HG02798 (cell line): ENCODE data around the gene PTPRU.

ENCODE experiments used
- ATAC-seq: cut with Tn5 transposase; IDR thresholded peaks from one replicate; pipeline ENCODE4 v1.9.1; 2021; ENCODE audit warnings: mild to moderate bottlenecking; ENCODE audit not compliant: unreplicated experiment, poor library complexity

Gene PTPRU

DNA sequence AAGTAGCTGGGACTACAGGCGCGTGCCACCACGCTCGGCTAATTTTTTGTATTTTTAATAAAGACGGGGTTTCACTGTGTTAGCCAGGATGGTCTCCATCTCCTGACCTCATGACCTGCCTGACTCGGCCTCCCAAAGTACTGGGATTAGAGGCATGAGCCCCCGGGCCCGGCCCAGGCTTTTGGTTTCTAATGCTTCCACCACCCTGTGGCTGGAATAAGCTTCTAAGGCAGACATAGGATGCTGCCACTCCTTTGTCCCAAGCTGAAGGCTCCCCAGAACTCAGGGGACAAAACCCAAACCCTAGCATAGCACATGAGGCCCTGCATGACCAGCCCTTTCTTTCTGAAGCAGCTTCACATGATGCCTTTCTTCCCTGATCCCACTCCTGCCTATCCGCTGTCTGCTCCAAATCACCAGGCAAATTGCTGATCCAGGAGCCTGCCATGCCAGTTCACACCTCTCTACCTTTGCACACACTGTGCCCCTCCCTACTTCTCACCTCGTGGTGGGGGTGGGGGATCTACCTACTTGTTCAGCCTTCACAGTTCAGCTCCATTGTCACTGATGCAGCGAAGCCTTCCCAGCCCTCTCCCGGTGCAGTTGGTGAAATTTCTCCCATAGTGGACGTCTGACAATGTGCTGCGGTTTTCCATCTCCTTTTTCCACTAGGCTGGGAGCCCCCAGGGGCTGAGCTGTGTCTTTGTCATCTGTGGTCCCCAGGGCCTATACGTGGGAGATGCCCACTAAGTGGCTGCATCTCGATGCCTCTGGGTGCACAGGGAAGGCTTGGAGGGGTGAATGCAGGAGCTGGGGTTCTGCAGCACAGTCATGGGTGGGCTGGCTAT is 6.9 kb downstream of the PTPRU start:
- ATAC-seq, result no peak

DNA sequence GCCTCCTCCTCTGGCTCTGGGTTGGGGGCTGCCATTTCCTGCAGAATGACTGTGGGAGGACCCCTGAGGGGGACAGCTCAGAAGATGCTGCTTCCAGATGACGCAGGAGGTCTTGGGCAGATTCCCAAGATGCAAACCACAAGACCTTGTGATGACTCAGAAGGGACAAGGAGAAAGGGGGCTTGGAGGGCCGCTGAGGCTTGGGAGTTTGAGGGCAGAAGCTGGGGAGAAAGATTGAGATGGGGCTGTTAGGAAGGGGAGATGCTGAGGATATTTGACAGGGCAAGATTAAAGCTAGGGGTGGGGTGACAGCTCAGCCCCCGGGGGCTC is 7.5 kb downstream of the PTPRU start:
- ATAC-seq, result no peak

DNA sequence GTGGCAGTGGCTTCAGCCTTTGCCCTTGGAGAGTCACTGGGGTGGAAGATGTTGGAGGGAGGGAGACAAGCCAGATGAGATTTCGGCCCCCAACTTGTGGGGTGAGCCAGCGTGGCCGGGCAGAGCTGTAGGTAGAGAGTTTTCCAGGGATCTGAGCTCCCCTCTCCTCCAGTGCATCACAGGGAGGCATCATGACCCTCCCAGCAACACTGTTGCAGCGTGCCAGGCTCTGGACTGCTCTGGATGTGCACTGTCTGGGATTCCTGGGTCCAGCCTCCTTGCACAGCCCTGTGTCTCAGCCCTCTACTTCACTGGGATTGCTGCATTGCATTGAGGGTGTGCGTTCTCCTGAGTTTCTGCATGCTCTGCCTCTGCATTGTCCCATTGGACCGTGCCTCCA is 8.9 kb downstream of the PTPRU start:
- no peak for ATAC-seq

DNA sequence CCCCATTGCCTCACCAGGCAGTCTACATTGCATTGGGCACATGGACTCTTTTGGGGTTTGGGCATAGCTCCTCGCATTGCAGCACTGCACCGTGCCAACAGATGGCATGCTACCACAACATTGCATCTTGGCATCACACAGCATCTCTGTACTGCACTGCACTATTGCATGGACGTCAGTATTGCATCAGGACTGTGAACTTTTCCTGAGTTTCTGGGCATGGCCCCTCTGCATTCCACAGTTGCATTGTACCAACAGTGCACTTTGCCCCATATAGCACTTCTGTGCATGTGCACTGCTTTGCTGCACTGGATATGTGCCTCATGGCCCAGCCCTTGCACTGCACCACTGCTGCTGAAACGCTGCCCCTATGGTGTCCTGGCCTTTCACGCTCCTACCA is 9.6 kb downstream of the PTPRU start:
- no peak for ATAC-seq

DNA sequence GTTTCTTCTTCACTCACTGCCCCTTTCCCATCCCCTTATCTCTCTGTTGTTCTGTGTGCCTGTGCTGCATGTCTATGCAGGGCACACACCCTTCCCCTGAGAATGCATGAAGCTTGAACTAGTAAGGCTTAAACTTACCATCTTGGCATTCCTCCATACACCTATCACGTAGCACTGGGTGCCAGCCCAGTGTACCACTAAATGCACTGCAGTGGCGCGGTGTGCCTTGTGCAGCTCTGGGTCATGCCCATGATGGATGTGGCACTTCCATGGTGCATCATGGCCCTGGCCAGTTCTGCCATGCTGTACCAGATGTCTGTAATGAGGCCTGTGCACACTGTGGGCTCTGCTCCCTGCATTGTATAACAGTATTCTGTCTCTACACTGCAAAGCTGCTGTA is 10.7 kb downstream of the PTPRU start:
- ATAC-seq, result no peak

DNA sequence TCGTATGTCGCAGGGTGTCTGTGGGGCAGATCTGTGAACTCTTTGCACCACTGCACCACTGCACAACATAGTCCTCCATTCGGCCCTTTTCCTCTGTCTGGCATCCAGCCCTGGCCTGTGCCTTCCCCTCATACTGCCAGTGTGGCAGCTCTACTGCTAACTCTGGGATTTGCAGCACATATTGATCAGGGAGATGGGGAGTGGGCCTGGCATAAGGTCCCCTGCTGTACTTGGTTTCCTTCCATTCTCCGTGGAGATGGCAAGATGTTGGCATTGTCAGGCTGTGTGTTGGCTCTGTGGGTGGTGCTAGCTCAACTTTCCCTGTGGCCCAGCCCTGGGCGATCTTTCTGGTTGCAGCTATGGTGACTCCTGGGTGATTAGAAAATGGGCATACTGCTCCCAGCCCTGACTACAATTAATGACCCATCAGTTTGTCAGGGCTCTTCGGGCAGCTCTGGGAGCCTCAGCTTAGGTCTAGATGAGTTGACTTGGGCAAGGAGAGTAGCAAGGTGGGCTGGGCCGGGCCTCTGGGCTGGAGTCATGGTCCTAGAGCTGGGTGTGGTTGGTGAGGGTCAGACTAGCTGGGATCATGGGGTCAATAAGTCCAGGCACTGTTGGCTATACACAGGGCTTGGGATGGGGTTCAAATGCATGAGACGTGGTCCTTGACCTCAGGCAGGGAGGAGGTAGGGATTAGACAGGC is 11.4 kb downstream of the PTPRU start:
- no peak for ATAC-seq

DNA sequence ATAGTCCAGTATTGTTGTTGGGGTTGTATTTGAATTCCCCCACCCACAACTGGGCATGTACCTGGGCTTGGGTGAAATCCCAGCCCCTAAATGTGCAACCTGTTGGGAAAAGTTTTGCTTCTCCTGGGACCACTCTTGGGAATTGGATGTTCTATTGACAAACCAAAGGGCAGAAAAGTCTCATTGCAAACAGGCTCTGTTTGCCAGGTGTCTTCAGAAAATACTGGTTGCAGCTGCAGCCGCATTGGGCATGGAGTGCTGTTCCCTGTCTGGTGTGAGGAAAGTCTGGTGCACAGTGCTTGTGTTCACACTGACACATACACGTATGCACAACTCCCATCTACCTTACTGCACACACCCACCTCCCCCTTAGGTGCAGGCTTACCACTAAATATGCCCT is 12.1 kb downstream of the PTPRU start:
- ATAC-seq, result no peak

DNA sequence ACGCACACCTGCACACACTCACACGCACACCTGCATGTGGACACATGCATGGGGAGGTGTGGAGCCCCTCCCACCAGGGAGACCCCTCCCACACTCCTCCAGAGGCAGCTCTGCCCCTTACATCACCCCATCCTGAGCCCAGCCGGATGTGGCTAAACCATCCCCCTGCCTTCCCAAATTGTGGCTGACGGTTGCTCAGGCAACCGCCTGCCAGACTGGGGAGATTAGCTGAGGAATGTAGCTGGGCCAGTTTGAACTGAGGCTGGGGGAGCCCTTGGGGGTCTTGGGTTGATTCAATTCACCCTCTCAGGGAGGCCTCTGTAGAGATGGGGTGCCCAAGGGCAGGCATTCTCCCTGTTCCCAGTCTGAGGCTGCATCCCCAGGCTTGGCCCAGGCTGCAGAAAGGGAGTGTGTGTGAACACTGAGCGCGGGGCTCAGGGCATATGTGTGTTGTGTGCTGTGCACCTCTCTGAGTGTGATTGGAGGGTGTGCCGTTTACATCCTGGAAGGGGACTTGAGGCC is 12.9 kb downstream of the PTPRU start:
- ATAC-seq, result no peak

DNA sequence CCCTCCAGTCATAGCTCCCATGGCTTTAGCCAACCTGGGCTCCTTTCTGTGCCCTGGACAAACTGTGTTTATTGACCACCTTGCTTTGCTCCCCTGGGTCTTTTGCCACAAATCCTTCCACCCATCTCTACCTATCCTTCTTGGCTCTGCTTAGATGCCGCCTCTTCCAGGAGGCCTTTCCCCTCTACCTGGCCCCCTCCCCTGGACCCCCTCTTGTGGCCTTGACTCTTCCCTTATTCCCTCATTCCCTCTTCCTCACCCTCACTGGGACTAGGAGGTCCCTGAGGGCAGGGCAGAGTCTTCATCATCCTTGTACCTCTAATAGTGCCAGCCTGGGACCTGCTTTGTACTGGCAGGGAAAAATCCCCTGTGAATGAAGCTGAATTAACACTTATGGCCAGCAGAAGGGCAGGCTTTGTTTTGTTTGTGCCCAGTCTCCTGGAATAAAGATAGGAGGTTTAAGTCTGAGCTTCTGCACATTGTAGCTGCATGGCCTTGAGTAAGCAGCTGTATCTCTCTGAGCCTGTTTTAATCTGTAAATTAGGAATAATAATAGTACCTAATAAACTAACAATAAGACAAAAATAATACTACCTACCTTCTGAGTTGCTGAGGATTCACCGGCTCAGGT is 13.7 kb downstream of the PTPRU start:
- no peak for ATAC-seq

DNA sequence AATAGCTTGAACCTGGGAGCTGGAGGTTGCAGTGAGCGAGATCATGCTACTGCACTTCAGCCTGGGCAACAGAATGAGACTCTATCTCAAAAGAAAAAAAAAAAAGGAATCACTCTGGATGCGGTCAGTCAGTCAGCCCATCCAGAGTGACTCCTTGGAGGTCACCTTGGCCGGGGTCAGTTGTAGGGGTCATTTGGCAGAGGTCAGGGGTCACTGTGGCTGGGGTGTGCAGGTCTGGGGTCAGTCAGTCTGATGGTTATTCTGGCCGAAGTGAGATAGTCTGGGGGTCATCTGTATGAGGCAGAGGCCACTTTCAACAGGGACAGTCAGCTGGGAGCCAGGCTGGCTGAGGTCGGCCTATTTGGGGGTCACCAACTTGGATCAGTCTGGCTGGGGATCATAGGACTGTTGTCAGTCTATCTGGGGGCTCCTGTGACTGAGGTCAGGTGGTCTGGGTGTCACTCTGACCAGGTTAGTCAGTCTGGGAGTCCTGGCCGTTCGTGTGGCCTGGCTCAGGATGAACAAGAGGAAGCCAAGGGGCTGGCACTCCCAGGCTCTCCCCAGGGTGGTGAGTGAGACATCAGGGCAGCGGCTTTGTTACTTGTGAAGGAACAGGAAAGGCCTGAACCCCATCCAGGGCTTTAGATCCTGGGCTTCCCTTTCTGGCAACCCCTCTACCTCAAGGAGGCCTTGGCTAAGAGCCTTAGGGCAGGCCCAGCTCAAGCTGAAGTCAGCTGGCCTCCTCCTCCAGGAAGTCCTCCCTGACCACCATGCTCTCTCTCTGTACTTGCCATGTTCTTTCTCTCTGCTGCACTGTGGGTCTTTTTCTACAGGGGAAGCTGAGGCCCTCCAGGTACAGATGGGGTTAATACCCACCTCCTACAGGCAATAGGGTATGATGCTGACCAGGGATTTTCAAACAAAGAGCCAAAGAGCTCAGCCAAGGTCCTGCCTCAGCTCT is 15.1 kb downstream of the PTPRU start:
- ATAC-seq, result no peak

DNA sequence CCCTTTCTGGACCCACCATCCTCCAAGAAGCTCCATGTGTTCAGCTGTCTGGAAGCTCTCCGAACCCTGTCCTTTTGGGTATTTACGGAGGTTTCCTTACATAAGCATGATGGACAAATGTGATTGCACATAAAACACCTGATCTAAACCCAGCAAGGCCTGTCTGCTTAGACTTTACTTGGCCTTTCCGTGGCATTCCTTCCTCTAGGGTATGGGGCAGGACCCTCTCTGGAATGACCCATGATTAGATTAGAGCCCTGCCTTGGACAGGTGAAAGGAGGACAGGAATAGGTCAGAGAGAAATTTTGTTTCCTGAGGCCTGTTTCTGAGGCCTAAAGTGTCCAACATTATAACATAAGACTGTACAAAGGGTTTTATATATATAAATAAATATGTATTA is 16.9 kb downstream of the PTPRU start:
- ATAC-seq, result no peak

DNA sequence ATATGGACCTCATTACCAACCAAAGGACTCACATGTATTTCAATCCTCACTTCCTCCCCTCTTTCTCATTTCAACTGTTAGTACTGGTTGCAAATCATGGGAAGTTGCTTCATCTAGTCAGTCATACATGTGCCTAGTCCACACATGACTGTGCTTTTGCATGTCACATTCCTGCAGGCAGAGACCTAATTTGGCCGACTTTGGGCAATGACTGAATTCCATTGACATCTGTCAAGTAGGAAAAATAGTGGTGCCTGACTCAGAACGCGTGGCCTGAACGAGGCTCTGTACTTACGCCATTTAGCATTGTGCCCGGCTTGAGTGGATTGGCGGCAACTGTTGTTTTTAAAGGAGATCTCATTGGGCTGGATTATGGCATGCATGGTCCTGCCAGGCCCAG is 18.0 kb downstream of the PTPRU start:
- ATAC-seq, result no peak

DNA sequence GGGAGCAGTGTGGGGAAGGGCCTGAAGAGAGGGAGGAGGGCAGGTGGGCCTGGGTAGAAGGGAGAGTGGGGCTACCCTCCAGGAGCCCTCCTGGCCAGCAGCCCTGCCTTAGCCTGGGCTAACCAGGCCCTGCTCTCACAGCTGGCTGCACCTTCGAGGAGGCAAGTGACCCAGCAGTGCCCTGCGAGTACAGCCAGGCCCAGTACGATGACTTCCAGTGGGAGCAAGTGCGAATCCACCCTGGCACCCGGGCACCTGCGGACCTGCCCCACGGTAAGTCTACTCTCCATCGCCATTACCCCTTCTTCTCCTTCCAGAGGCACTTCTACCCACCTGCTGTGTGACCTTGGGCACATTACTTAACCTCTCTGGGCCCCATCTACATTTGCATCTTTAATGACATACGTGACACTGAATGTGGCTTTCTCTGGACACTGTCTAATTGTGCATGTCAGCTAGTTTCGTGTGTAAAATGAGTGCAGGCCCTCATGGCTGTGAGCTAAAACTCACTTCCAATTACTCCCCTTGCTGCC is 18.9 kb downstream of the PTPRU start:
- ATAC-seq, result no peak

DNA sequence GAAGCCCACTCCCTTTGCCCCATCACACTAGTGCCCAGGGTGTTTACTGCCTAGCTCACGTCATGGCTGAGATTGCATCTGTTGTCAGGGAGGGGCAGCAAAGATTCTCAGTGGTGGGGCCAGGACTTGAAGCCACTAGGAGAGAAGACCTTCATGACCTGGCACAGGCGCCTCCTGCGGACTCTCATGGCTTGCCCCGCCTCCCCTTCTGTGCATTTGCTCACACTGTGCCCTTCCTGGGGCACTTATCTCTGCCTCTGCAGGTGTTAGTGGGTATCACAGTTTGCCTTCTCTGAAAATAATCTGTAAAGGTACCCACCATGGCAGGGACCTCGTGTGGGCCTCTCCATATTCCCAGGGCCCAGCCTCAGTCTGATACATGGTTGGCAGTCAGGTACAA is 20.1 kb downstream of the PTPRU start:
- ATAC-seq, result no peak

DNA sequence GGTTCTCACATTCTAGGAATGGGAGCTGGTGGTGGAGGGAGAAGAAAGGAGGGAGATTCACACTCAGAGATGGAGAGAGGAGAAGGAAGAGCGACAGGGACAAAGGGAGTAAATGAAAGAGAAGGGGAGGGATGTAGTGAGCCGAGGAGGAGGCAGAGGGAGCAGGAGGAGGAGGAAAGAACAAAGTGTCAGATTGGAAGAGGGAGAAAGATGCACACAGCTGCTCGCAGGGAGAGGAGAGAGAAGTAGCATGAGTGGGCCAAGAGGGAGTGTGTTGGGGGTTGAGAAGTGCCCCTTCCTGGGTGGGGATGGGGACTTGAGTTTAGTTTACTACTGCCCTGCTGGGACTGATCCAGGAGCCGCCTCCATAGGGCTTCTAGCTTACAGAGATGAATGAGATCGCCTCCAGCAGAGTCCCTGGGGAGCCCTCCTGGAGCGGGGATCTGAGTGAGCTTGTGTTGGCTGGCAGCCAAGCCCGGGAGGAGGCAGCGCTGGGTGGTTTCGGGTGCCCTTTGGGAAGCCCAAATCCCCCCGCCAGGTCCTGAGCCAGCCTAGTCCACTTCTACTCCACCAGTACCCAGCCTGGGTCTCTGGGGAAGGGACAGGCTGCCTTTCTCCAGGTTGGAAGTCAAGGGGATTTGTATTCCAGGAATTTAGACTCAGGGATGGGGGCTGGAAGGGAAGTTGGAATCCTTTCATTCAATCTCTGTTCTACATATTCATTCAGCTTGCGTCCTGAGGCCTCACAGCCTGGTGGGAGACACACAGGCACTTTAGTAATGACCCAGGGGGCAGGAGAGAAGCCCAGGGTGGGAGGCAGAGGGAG is 20.9 kb downstream of the PTPRU start:
- no peak for ATAC-seq

DNA sequence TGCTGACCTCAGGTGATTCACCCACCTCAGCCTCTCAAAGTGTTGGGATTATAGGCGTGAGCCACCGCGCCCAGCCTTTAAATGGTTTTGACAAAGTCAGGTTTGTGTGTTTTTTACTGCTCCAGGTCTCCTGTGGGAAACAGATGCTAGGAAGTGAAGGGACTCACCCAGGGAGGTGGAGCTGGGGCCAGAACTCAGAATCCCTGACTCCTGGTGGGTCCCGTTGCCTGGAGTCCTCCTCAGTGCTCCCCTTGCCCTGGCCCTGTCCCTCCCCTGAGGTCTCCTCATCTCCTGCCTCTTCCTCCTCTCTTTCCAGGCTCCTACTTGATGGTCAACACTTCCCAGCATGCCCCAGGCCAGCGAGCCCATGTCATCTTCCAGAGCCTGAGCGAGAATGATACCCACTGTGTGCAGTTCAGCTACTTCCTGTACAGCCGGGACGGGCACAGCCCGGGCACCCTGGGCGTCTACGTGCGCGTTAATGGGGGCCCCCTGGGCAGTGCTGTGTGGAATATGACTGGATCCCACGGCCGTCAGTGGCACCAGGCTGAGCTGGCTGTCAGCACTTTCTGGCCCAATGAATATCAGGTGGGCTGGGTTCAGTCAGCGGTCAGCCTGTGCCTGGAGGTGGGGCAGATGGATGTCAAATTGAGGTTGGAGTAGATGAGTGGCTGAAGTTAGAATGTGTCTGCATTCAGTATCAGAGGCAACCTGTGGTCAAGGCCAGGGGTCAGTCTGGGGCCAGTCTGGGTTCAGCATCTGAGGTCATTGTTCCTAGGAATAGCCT is 22.1 kb downstream of the PTPRU start:
- ATAC-seq, result no peak

DNA sequence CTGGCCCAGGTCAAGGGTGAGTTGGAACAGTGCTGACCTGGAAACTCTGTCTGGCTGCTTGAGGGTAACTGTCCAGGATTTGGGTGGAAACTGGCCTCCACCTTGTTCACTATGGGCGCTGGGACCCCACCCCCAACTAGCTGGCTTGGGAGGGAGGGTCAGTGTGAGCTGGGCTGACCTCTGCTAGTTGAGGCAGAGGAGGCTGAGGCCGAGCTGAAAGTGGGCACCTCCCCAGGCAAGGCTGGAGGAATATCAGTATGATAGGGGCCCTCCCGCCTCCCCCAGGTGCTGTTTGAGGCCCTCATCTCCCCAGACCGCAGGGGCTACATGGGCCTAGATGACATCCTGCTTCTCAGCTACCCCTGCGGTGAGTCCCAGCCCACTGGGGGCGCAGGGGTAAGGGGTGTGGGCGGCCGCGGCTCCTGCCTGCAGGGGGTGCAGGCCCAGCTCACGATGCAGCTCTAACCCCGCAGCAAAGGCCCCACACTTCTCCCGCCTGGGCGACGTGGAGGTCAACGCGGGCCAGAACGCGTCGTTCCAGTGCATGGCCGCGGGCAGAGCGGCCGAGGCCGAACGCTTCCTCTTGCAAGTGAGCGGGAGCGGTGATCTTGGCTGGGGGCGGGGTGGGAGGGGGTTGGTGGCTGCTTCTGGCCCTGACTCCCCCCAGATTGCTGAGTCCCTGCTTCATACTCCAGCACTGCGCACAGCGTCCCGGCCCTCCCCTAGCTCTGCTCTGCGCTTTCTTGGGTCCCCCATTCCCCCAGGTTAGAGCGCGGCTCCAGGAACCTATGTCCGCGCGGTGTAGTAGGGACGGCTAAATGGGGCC is 22.9 kb downstream of the PTPRU start:
- no peak for ATAC-seq
